HepG2 (cell line): Measurements from ENCODE around the gene SEC24A. TPM values are rescaled to one million over a fixed set of nuclear protein-coding genes. Genes with fewer than 3 reads are reported as not detected.

Experiments
- ATAC-seq: fragments of 200-7000 bp; cut with Tn5 transposase; 3 replicates; pipeline ENCODE4 v1.9.1; 2020; ENCODE audit warnings: mild to moderate bottlenecking, moderate library complexity
- BruUV-seq: library from RNA; stranded (reverse); fragments of 400-500 nt; replicated peaks from 2 replicates; lab custom pipeline; 2021; lab: Mats Ljungman, UMichigan
- CTCF ChIA-PET: fragments of 300-600 bp; formaldehyde crosslinking; extraction: SDS; loops from one replicate; lab custom pipeline; 2021; ENCODE audit warnings: low total read pairs, inconsistent platforms, low intra/inter-chr PET ratio; lab: Yijun Ruan, JAX
- POLR2A ChIA-PET: fragments of 350-600 bp; sonication (Branson Sonifier 250); formaldehyde crosslinking; loops from one replicate; lab custom pipeline; 2020; ENCODE audit warnings: antibody characterized with exemption, inconsistent platforms; lab: Yijun Ruan, JAX
- DNase-seq: peaks from one replicate; pipeline ENCODE4 v3.0.0-alpha.2; 2015; ENCODE audit warnings: low spot score
- FAIRE-seq: peaks from 3 replicates; lab custom pipeline; 2011; peaks lifted over from hg19 to GRCh38; lab: Jason Lieb, UNC
- H2AFZ ChIP-seq: one replicate; pipeline ENCODE4 v1.6.1; 2011; ENCODE audit warnings: low read length, inconsistent platforms
- H3K27ac ChIP-seq: fragments of 300-600 bp; 3 replicates; pipeline ENCODE4 v1.8.0; 2011; ENCODE audit warnings: mixed run types, mild to moderate bottlenecking, mixed read lengths, low read length, inconsistent platforms; ENCODE audit not compliant: insufficient read depth; ENCODE audit errors: extremely low read length
- H3K27me3 ChIP-seq, 2 experiments: fragments of 200-600 bp in 1 of 2; 2 replicates in 1 of 2; 3 replicates in 1 of 2; pipeline versions ENCODE4 v1.6.0 to v1.8.0; 2011; ENCODE audit warnings: low read length in 2 of 2, mild to moderate bottlenecking in 2 of 2, moderate library complexity in 2 of 2, inconsistent platforms in 1 of 2; ENCODE audit not compliant: insufficient read depth in 2 of 2, control insufficient read depth in 1 of 2
- H3K36me3 ChIP-seq, 2 experiments: fragments of 200-600 bp in 1 of 2; replicated peaks in 1 of 2; 2 replicates in 1 of 2; 3 replicates in 1 of 2; pipeline versions ENCODE4 v1.5.1 to v1.8.0; 2011; ENCODE audit warnings: low read length in 2 of 2, inconsistent platforms in 1 of 2; ENCODE audit not compliant: insufficient read depth in 2 of 2, control insufficient read depth in 1 of 2
- H3K4me1 ChIP-seq: 2 replicates; pipeline ENCODE4 v1.5.1; 2012; ENCODE audit warnings: low read length, inconsistent platforms; ENCODE audit not compliant: insufficient read depth
- H3K4me2 ChIP-seq: 2 replicates; pipeline ENCODE4 v1.6.0; 2011; ENCODE audit warnings: low read depth, low read length, inconsistent platforms
- H3K4me3 ChIP-seq, 3 experiments: fragments of 200-600 bp in 1 of 3; sonication (generic), shearing (Covaris generic) in 1 of 3; replicated peaks in 1 of 3; 2 replicates each; pipeline ENCODE4 v1.5.1; 2011 to 2016; ENCODE audit warnings: low read length in 3 of 3, inconsistent platforms in 2 of 3, low read depth in 2 of 3, mild to moderate bottlenecking in 2 of 3, control low read depth in 1 of 3, mixed read lengths in 1 of 3; ENCODE audit not compliant: insufficient read depth in 1 of 3
- H3K79me2 ChIP-seq: one replicate; pipeline ENCODE4 v1.6.1; 2011; ENCODE audit warnings: low read length, inconsistent platforms; ENCODE audit not compliant: insufficient read depth
- H3K9ac ChIP-seq: 2 replicates; pipeline ENCODE4 v1.6.0; 2011; ENCODE audit warnings: mild to moderate bottlenecking, low read depth, low read length, inconsistent platforms; ENCODE audit not compliant: insufficient read depth
- H3K9me3 ChIP-seq: 2 replicates; pipeline ENCODE4 v1.5.1; 2012; ENCODE audit warnings: mild to moderate bottlenecking, low read length
- H4K20me1 ChIP-seq: 2 replicates; pipeline ENCODE4 v1.6.0; 2011; ENCODE audit warnings: inconsistent platforms, mild to moderate bottlenecking, low read length, moderate library complexity; ENCODE audit not compliant: insufficient read depth
- AHDC1 ChIP-seq: sonication (generic); formaldehyde crosslinking; IDR thresholded peaks from 2 replicates; pipeline ENCODE4 v1.5.1; 2020; ENCODE audit warnings: mild to moderate bottlenecking, missing genetic modification reagents, borderline replicate concordance
- ATF6 ChIP-seq: sonication (generic); formaldehyde crosslinking; conservative IDR thresholded peaks from 2 replicates; pipeline ENCODE4 v1.4.0; 2020; ENCODE audit warnings: missing genetic modification reagents
- ELF1 ChIP-seq: sonication (generic); formaldehyde crosslinking; IDR thresholded peaks from 2 replicates; pipeline ENCODE4 v1.4.0; 2020; ENCODE audit warnings: missing genetic modification reagents
- HDAC1 ChIP-seq: sonication (generic); formaldehyde crosslinking; IDR thresholded peaks from 2 replicates; pipeline ENCODE4 v1.5.1; 2020; ENCODE audit warnings: mild to moderate bottlenecking, missing genetic modification reagents
- ZFY ChIP-seq: sonication (generic); formaldehyde crosslinking; IDR thresholded peaks from 2 replicates; pipeline ENCODE4 v1.4.0; 2020; ENCODE audit warnings: missing genetic modification reagents
- ZGPAT ChIP-seq: IDR thresholded peaks from 2 replicates; pipeline ENCODE4 v1.6.1; 2016; ENCODE audit warnings: mild to moderate bottlenecking
- ZNF7 ChIP-seq: IDR thresholded peaks from 2 replicates; pipeline ENCODE4 v1.6.1; 2016; ENCODE audit warnings: missing biosample characterization, missing genetic modification reagents
- WGBS: methylation state at CpG from one replicate; pipeline ENCODE4 v1.1.6; 2017; ENCODE audit warnings: low lambda C conversion rate; 5-methylcytosine and 5-hydroxymethylcytosine counted together
- in situ Hi-C: cut with HindIII; loops from 2 replicates; pipeline ENCODE4 v1.10.0; 2017; ENCODE audit warnings: low pct_unique_long_range_greater_than_20kb; ENCODE audit not compliant: extremely low pct_ligation_motif_present
- intact Hi-C: fragments of 100-400 bp; cut with micrococcal nuclease; formaldehyde crosslinking; loops from one replicate; pipeline ENCODE4 v1.10.0; 2022; ENCODE audit not compliant: unreplicated experiment
- polyA plus RNA-seq, 8 experiments: library from polyadenylated mRNA; depleted of rRNA in 3 of 8; stranded (reverse) in 7 of 8; unstranded in 1 of 8; fragments of >200 nt; fragmentation: Illumina TruSeq in 4 of 8; extraction: Trizol in 4 of 8; gene quantifications; 2 replicates each; pipeline versions ENCODE4 v1.2.1 to v1.2.3, GENCODE V29; 2011 to 2016; ENCODE audit warnings: low read depth in 4 of 8, missing spikeins in 1 of 8, mixed read lengths in 1 of 8; ENCODE audit not compliant: insufficient read depth in 1 of 8
- total RNA-seq, 5 experiments: library from RNA; depleted of rRNA; stranded (reverse); fragments of >200 nt; fragmentation: Illumina TruSeq; extraction: Trizol; gene quantifications; 2 replicates each; pipeline ENCODE4 v1.2.3, GENCODE V29; 2016; ENCODE audit warnings: low read depth in 1 of 5

SEC24A gene
- total and polyA plus RNA-seq, 2 of the 13 experiments (the other 11 are each of a cell fraction or from before 2014, with no cell fraction given) = 30.5 to 56.8 TPM

GRCh38 chr5:134600600-134600999, 48.0 kb upstream of the SEC24A start:
- no peaks in the 10 kb centered on the region for H3K27me3 ChIP-seq
- ChIA-PET CTCF (no interaction called here), POLR2A (no interaction called here)
- no peak for TF ChIP-seq ZNF7 (CRISPR knock-in tag)
- TF ChIP-seq ATF6 (CRISPR knock-in tag) = no peak
- no peak overlapping the region for H3K27ac ChIP-seq
- no peak overlapping the region for H3K4me3 ChIP-seq
- WGBS = 75% methylated on average over 3 of the region's 3 CpGs
- BruUV-seq = no TSS peak
- H3K36me3 ChIP-seq = peaks cover 1 to 21% of the 10 kb centered on the region in 2 experiments; a peak in 2 of 5 replicates
- no peaks in the 10 kb centered on the region for H3K9me3 ChIP-seq
- FAIRE-seq (no peak), DNase-seq (no peak), ATAC-seq (no peak)
- no peak overlapping the region for H3K9ac ChIP-seq
- H3K4me1 ChIP-seq = 0 out of 2 replicates have a peak, but pooled peaks cover 6% of the 10 kb centered on the region
- in situ Hi-C loops = no loop called here
- intact Hi-C loops = no loop called here
- no peak overlapping the region for H2AFZ ChIP-seq
- H3K79me2 ChIP-seq = no peaks in the 10 kb centered on the region
- no peak overlapping the region for H3K4me2 ChIP-seq
- H4K20me1 ChIP-seq = no peaks in the 10 kb centered on the region

GRCh38 chr5:134603059-134603458, 45.5 kb upstream of the SEC24A start:
- Histone ChIP-seq H3K4me2 (no peak overlapping the region), H3K9ac (no peak overlapping the region), H3K27me3 (no peaks in the 10 kb centered on the region), H3K4me3 (no peak overlapping the region), H2AFZ (no peak overlapping the region), H3K4me1 (0 out of 2 replicates have a peak, but pooled peaks cover 6% of the 10 kb centered on the region), H3K27ac (no peak overlapping the region), H3K79me2 (no peaks in the 10 kb centered on the region), H4K20me1 (no peaks in the 10 kb centered on the region), H3K9me3 (no peaks in the 10 kb centered on the region), H3K36me3 (peaks cover 3 to 40% of the 10 kb centered on the region in 2 experiments; a peak in 4 of 5 replicates)
- FAIRE-seq (no peak), ATAC-seq (no peak), DNase-seq (no peak)
- ChIA-PET POLR2A (no interaction called here), CTCF (no interaction called here)
- 88% methylated on average over 1 of the region's 1 CpG for WGBS
- TF ChIP-seq HDAC1 (CRISPR knock-in tag) (no peak), AHDC1 (CRISPR knock-in tag) (no peak), ZGPAT (CRISPR knock-in tag) (no peak), ELF1 (CRISPR knock-in tag) (no peak), ZFY (no peak)
- no TSS peak for BruUV-seq
- intact Hi-C loops = no loop called here
- in situ Hi-C loops = no loop called here
